Activated CD8-positive, alpha-beta T cell treated with anti-CD3 and anti-CD28 coated beads for 36 hours (primary cell): ENCODE data around the gene MMP23B. TPM values are rescaled to one million over a fixed set of nuclear protein-coding genes. Genes with fewer than 3 reads are reported as not detected.
A peak's percentile ranks its signal among the peaks of the same experiment; 100 is the strongest.

Source experiments
- ATAC-seq: fragments of 200-7000 bp; cut with Tn5 transposase; one replicate; pipeline ENCODE4 v1.10.0; 2021; ENCODE audit warnings: mild to moderate bottlenecking, moderate library complexity
- CTCF ChIA-PET: fragments of 350-600 bp; sonication (Branson Sonifier 250); formaldehyde crosslinking; loops from one replicate; lab custom pipeline; 2021; ENCODE audit warnings: antibody characterized with exemption; lab: Charles Lee
- POLR2A ChIA-PET: fragments of 350-600 bp; sonication (Branson Sonifier 250); formaldehyde crosslinking; loops from one replicate; lab custom pipeline; 2021; ENCODE audit warnings: antibody characterized with exemption; lab: Charles Lee
- DNase-seq: peaks from one replicate; pipeline ENCODE4 v3.0.0-alpha.2; 2020
- H3K27ac Mint-ChIP-seq: one replicate; pipeline ENCODE4 v1.8.0; 2021; ENCODE audit warnings: mild to moderate bottlenecking, mixed read lengths
- H3K27me3 Mint-ChIP-seq: one replicate; pipeline ENCODE4 v1.8.0; 2021; ENCODE audit warnings: mixed read lengths
- H3K36me3 Mint-ChIP-seq: one replicate; pipeline ENCODE4 v1.8.0; 2021; ENCODE audit warnings: low read depth, mixed read lengths
- H3K4me1 Mint-ChIP-seq: one replicate; pipeline ENCODE4 v1.8.0; 2021; ENCODE audit warnings: low read depth, mixed read lengths
- H3K4me3 Mint-ChIP-seq: one replicate; pipeline ENCODE4 v1.8.0; 2021; ENCODE audit warnings: mild to moderate bottlenecking, moderate library complexity, mixed read lengths
- H3K9me3 Mint-ChIP-seq: one replicate; pipeline ENCODE4 v1.8.0; 2021; ENCODE audit warnings: mixed read lengths
- CTCF ChIP-seq: fragments of 200-600 bp; IDR thresholded peaks from one replicate; pipeline ENCODE4 v1.8.0; 2022; ENCODE audit warnings: antibody characterized with exemption, mild to moderate bottlenecking
- intact Hi-C: fragments of 100-400 bp; cut with micrococcal nuclease; formaldehyde crosslinking; loops from one replicate; pipeline ENCODE4 v1.10.0; 2022
- total RNA-seq, 2 experiments: library from RNA; stranded (reverse); gene quantifications; one replicate each; pipeline ENCODE4 v1.2.3, GENCODE V29; 2021

MMP23B gene
- total RNA-seq, 2 experiments from 2014 or later, result 3.3 to 4.0 TPM

GRCh38 chr1:1683104-1683905 is 51.3 kb downstream of the MMP23B start:
- peaks cover 7% of the 10 kb centered on the region for H3K36me3 Mint-ChIP-seq
- CTCF ChIA-PET, result no interaction called here
- peak overlapping the region; percentile 64 for H3K27ac Mint-ChIP-seq
- ATAC-seq, result no peak
- POLR2A ChIA-PET, result no interaction called here
- H3K4me1 Mint-ChIP-seq, result peaks cover 24% of the 10 kb centered on the region
- H3K9me3 Mint-ChIP-seq, result no peaks in the 10 kb centered on the region
- H3K4me3 Mint-ChIP-seq, result no peak overlapping the region
- no peak for DNase-seq
- H3K27me3 Mint-ChIP-seq, result no peaks in the 10 kb centered on the region
- TF ChIP-seq CTCF, result no peak
- intact Hi-C loops, result no loop called here

Other genes with a start within 250 kb of the MMP23B start
- gene CCNL2, start 232.8 kb upstream of the MMP23B start, total RNA-seq, result 10 to 100 TPM; 86.3 to 92.4 TPM
- gene MRPL20, start 224.9 kb upstream of the MMP23B start, total RNA-seq, result 100 to 1,000 TPM; 127 to 129 TPM
- not detected for gene ANKRD65, start 210.9 kb upstream of the MMP23B start, total RNA-seq
- gene VWA1, start 196.5 kb upstream of the MMP23B start, total RNA-seq, result under 1 TPM; 0.72 to 0.97 TPM
- gene ATAD3C, start 182.5 kb upstream of the MMP23B start, total RNA-seq, result 1 to 10 TPM in 1 of 2 experiments, under 1 TPM in 1; 0.99 to 1.8 TPM
- gene ATAD3B, start 160.4 kb upstream of the MMP23B start, total RNA-seq, result 10 to 100 TPM; 42.5 to 48.1 TPM
- gene ATAD3A, start 120.0 kb upstream of the MMP23B start, total RNA-seq, result 10 to 100 TPM; 61.7 to 65.1 TPM
- under 1 TPM; 0.45 to 0.74 TPM for gene TMEM240, start 91.5 kb upstream of the MMP23B start, total RNA-seq
- gene SSU72, start 57.3 kb upstream of the MMP23B start, total RNA-seq, result 100 to 1,000 TPM; 111 to 113 TPM
- gene FNDC10, start 32.0 kb upstream of the MMP23B start, total RNA-seq, result 1 to 10 TPM; 2.8 to 3.6 TPM
- gene MIB2, start 16.7 kb upstream of the MMP23B start, total RNA-seq, result 10 to 100 TPM; 40.1 to 41.3 TPM
- gene CDK11B, start 26.8 kb downstream of the MMP23B start, total RNA-seq, result 10 to 100 TPM; 29.4 to 32.0 TPM
- 10 to 100 TPM; 21.9 to 23.8 TPM for gene SLC35E2B, start 60.6 kb downstream of the MMP23B start, total RNA-seq
- 10 to 100 TPM; 64.8 to 70.6 TPM for gene CDK11A, start 92.2 kb downstream of the MMP23B start, total RNA-seq
- 10 to 100 TPM; 57.3 to 65.6 TPM for gene NADK, start 146.3 kb downstream of the MMP23B start, total RNA-seq